Muscle layer of duodenum (tissue), 2 donors: ENCODE data around the gene CDC42.
"Not testable (repeated sequence)": the region's sequence is repeated elsewhere in the genome, so short reads cannot be mapped to it uniquely, and the experiment has no call there.

Experiments used
- H3K27ac ChIP-seq: one replicate; pipeline ENCODE4 v1.7.0; 2013; ENCODE audit warnings: mild to moderate bottlenecking, low read length
- H3K27me3 ChIP-seq: one replicate; pipeline ENCODE4 v1.7.0; 2013; ENCODE audit warnings: low read depth, mild to moderate bottlenecking, control low read depth, low read length
- H3K36me3 ChIP-seq, 2 donors: one replicate each; pipeline ENCODE4 v1.7.0; 2013; ENCODE audit warnings: low read length in 2 of 2, control low read depth in 1 of 2, mild to moderate bottlenecking in 1 of 2; ENCODE audit not compliant: insufficient read depth in 2 of 2, control insufficient read depth in 1 of 2
- H3K4me1 ChIP-seq, 2 donors: one replicate each; pipeline ENCODE4 v1.7.0; 2013; ENCODE audit warnings: low read length in 2 of 2, mild to moderate bottlenecking in 2 of 2, control low read depth in 1 of 2, moderate library complexity in 1 of 2; ENCODE audit not compliant: insufficient read depth in 2 of 2, control insufficient read depth in 1 of 2
- H3K4me3 ChIP-seq, 2 donors: one replicate each; pipeline ENCODE4 v1.7.0; 2013; ENCODE audit warnings: low read length in 2 of 2, low read depth in 1 of 2, mild to moderate bottlenecking in 1 of 2
- H3K9me3 ChIP-seq, 2 donors: one replicate each; pipeline ENCODE4 v1.7.0; 2013; ENCODE audit warnings: low read length in 2 of 2, control low read depth in 1 of 2, mild to moderate bottlenecking in 1 of 2; ENCODE audit not compliant: control insufficient read depth in 1 of 2
- donor health status: healthy.

The CDC42 gene

GRCh38 chr1:22078133-22078532, 25.6 kb downstream of the CDC42 start:
- Histone ChIP-seq H3K36me3 (peaks cover 7 to 32% of the 10 kb centered on the region in 2 donors), H3K4me3 (no peak overlapping the region), H3K27me3 (no peaks in the 10 kb centered on the region), H3K4me1 (peaks cover 16 to 70% of the 10 kb centered on the region in 2 donors), H3K27ac (no peak overlapping the region), H3K9me3 (no peaks in the 10 kb centered on the region)

- Histone ChIP-seq H3K36me3 (peaks cover 7 to 30% of the 10 kb centered on the region in 2 donors), H3K4me3 (no peak overlapping the region), H3K27ac (no peak overlapping the region), H3K4me1 (peaks cover 12 to 61% of the 10 kb centered on the region in 2 donors), H3K9me3 (no peaks in the 10 kb centered on the region), H3K27me3 (no peaks in the 10 kb centered on the region)
Measured at GRCh38 chr1:22080191-22080590, 27.7 kb downstream of the CDC42 start.

GRCh38 chr1:22088331-22088730, 35.8 kb downstream of the CDC42 start:
- Histone ChIP-seq H3K9me3 (no peaks in the 10 kb centered on the region), H3K27me3 (no peaks in the 10 kb centered on the region), H3K4me1 (peaks cover 12 to 46% of the 10 kb centered on the region in 2 donors), H3K4me3 (no peak overlapping the region), H3K36me3 (peaks cover 15 to 16% of the 10 kb centered on the region in 2 donors), H3K27ac (no peak overlapping the region)

GRCh38 chr1:22089134-22089571, 36.6 kb downstream of the CDC42 start:
- H3K9me3 ChIP-seq: no peaks in the 10 kb centered on the region
- H3K4me1 ChIP-seq: peaks cover 12 to 41% of the 10 kb centered on the region in 2 donors
- H3K27me3 ChIP-seq: no peaks in the 10 kb centered on the region
- H3K4me3 ChIP-seq: peak overlapping the region in 1 of 2 donors; percentile 19
- H3K36me3 ChIP-seq: peaks cover 16 to 19% of the 10 kb centered on the region in 2 donors
- H3K27ac ChIP-seq: no peak overlapping the region

GRCh38 chr1:22089787-22090186, 37.3 kb downstream of the CDC42 start:
- H3K27ac ChIP-seq: no peak overlapping the region
- peaks cover 19 to 20% of the 10 kb centered on the region in 2 donors for H3K36me3 ChIP-seq
- H3K9me3 ChIP-seq: no peaks in the 10 kb centered on the region
- H3K4me1 ChIP-seq: peaks cover 12 to 41% of the 10 kb centered on the region in 2 donors
- H3K27me3 ChIP-seq: no peaks in the 10 kb centered on the region
- peak overlapping the region in 1 of 2 donors; percentile 19 for H3K4me3 ChIP-seq

- Histone ChIP-seq H3K27ac (no peak overlapping the region), H3K9me3 (no peaks in the 10 kb centered on the region), H3K4me1 (peaks cover 12 to 41% of the 10 kb centered on the region in 2 donors), H3K36me3 (peaks cover 19 to 22% of the 10 kb centered on the region in 2 donors), H3K4me3 (no peak overlapping the region), H3K27me3 (no peaks in the 10 kb centered on the region)
Measured at GRCh38 chr1:22090867-22091266, 38.4 kb downstream of the CDC42 start.

- not testable (repeated sequence) for H3K9me3 ChIP-seq, H3K27ac ChIP-seq, H3K4me3 ChIP-seq, H3K27me3 ChIP-seq
- peaks cover 19 to 29% of the 10 kb centered on the region in 2 donors for H3K36me3 ChIP-seq
- H3K4me1 ChIP-seq: peaks cover 12 to 41% of the 10 kb centered on the region in 2 donors
Measured at GRCh38 chr1:22092026-22092768, 39.7 kb downstream of the CDC42 start.

GRCh38 chr1:22093513-22093912, 41.0 kb downstream of the CDC42 start:
- H3K27me3 ChIP-seq: no peaks in the 10 kb centered on the region
- H3K4me1 ChIP-seq: peaks cover 12 to 31% of the 10 kb centered on the region in 2 donors
- H3K4me3 ChIP-seq: no peak overlapping the region
- H3K9me3 ChIP-seq: no peaks in the 10 kb centered on the region
- peaks cover 16 to 39% of the 10 kb centered on the region in 2 donors for H3K36me3 ChIP-seq
- H3K27ac ChIP-seq: no peak overlapping the region

- Histone ChIP-seq H3K4me1 (peaks cover 0 to 6% of the 10 kb centered on the region in 2 donors), H3K36me3 (peaks cover 30 to 44% of the 10 kb centered on the region in 2 donors), H3K27me3 (no peaks in the 10 kb centered on the region), H3K9me3 (no peaks in the 10 kb centered on the region), H3K4me3 (no peak overlapping the region), H3K27ac (no peak overlapping the region)
Measured at GRCh38 chr1:22096036-22096435, 43.5 kb downstream of the CDC42 start.

GRCh38 chr1:22096463-22096862, 44.0 kb downstream of the CDC42 start:
- peaks cover 30 to 44% of the 10 kb centered on the region in 2 donors for H3K36me3 ChIP-seq

GRCh38 chr1:22098752-22099151, 46.2 kb downstream of the CDC42 start:
- Histone ChIP-seq H3K27ac (no peak overlapping the region), H3K4me1 (no peaks in the 10 kb centered on the region), H3K4me3 (no peak overlapping the region), H3K27me3 (no peaks in the 10 kb centered on the region), H3K9me3 (no peaks in the 10 kb centered on the region), H3K36me3 (peaks cover 30% of the 10 kb centered on the region in 2 donors)

More at GRCh38 chr1:22096463-22096862, 44.0 kb downstream of the CDC42 start:
- Histone ChIP-seq H3K4me1 (peaks cover 0 to 5% of the 10 kb centered on the region in 2 donors), H3K27me3 (no peaks in the 10 kb centered on the region), H3K9me3 (no peaks in the 10 kb centered on the region), H3K4me3 (no peak overlapping the region), H3K27ac (no peak overlapping the region)
